HepG2 (cell line): ENCODE data around the gene GUK1. TPM values are rescaled to one million over a fixed set of nuclear protein-coding genes. Genes with fewer than 3 reads are reported as not detected.

Experiments used
- ATAC-seq: fragments of 200-7000 bp; cut with Tn5 transposase; 3 replicates; pipeline ENCODE4 v1.9.1; 2020; ENCODE audit warnings: mild to moderate bottlenecking, moderate library complexity
- BruUV-seq: library from RNA; stranded (reverse); fragments of 400-500 nt; replicated peaks from 2 replicates; lab custom pipeline; 2021; lab: Mats Ljungman, UMichigan
- CTCF ChIA-PET: fragments of 300-600 bp; formaldehyde crosslinking; extraction: SDS; loops from one replicate; lab custom pipeline; 2021; ENCODE audit warnings: low total read pairs, inconsistent platforms, low intra/inter-chr PET ratio; lab: Yijun Ruan, JAX
- POLR2A ChIA-PET: fragments of 350-600 bp; sonication (Branson Sonifier 250); formaldehyde crosslinking; loops from one replicate; lab custom pipeline; 2020; ENCODE audit warnings: antibody characterized with exemption, inconsistent platforms; lab: Yijun Ruan, JAX
- DNase-seq: peaks from one replicate; pipeline ENCODE4 v3.0.0-alpha.2; 2015; ENCODE audit warnings: low spot score
- FAIRE-seq: peaks from 3 replicates; lab custom pipeline; 2011; peaks lifted over from hg19 to GRCh38; lab: Jason Lieb, UNC
- H2AFZ ChIP-seq: one replicate; pipeline ENCODE4 v1.6.1; 2011; ENCODE audit warnings: low read length, inconsistent platforms
- H3K27ac ChIP-seq: fragments of 300-600 bp; 3 replicates; pipeline ENCODE4 v1.8.0; 2011; ENCODE audit warnings: mixed run types, mild to moderate bottlenecking, mixed read lengths, low read length, inconsistent platforms; ENCODE audit not compliant: insufficient read depth; ENCODE audit errors: extremely low read length
- H3K27me3 ChIP-seq, 2 experiments: fragments of 200-600 bp in 1 of 2; 2 replicates in 1 of 2; 3 replicates in 1 of 2; pipeline versions ENCODE4 v1.6.0 to v1.8.0; 2011; ENCODE audit warnings: low read length in 2 of 2, mild to moderate bottlenecking in 2 of 2, moderate library complexity in 2 of 2, inconsistent platforms in 1 of 2; ENCODE audit not compliant: insufficient read depth in 2 of 2, control insufficient read depth in 1 of 2
- H3K36me3 ChIP-seq, 2 experiments: fragments of 200-600 bp in 1 of 2; replicated peaks in 1 of 2; 2 replicates in 1 of 2; 3 replicates in 1 of 2; pipeline versions ENCODE4 v1.5.1 to v1.8.0; 2011; ENCODE audit warnings: low read length in 2 of 2, inconsistent platforms in 1 of 2; ENCODE audit not compliant: insufficient read depth in 2 of 2, control insufficient read depth in 1 of 2
- H3K4me1 ChIP-seq: 2 replicates; pipeline ENCODE4 v1.5.1; 2012; ENCODE audit warnings: low read length, inconsistent platforms; ENCODE audit not compliant: insufficient read depth
- H3K4me2 ChIP-seq: 2 replicates; pipeline ENCODE4 v1.6.0; 2011; ENCODE audit warnings: low read depth, low read length, inconsistent platforms
- H3K4me3 ChIP-seq, 3 experiments: fragments of 200-600 bp in 1 of 3; sonication (generic), shearing (Covaris generic) in 1 of 3; replicated peaks in 1 of 3; 2 replicates each; pipeline ENCODE4 v1.5.1; 2011 to 2016; ENCODE audit warnings: low read length in 3 of 3, inconsistent platforms in 2 of 3, low read depth in 2 of 3, mild to moderate bottlenecking in 2 of 3, control low read depth in 1 of 3, mixed read lengths in 1 of 3; ENCODE audit not compliant: insufficient read depth in 1 of 3
- H3K79me2 ChIP-seq: one replicate; pipeline ENCODE4 v1.6.1; 2011; ENCODE audit warnings: low read length, inconsistent platforms; ENCODE audit not compliant: insufficient read depth
- H3K9ac ChIP-seq: 2 replicates; pipeline ENCODE4 v1.6.0; 2011; ENCODE audit warnings: mild to moderate bottlenecking, low read depth, low read length, inconsistent platforms; ENCODE audit not compliant: insufficient read depth
- H3K9me3 ChIP-seq: 2 replicates; pipeline ENCODE4 v1.5.1; 2012; ENCODE audit warnings: mild to moderate bottlenecking, low read length
- H4K20me1 ChIP-seq: 2 replicates; pipeline ENCODE4 v1.6.0; 2011; ENCODE audit warnings: inconsistent platforms, mild to moderate bottlenecking, low read length, moderate library complexity; ENCODE audit not compliant: insufficient read depth
- CREM ChIP-seq, 2 experiments: sonication (generic) in 1 of 2; formaldehyde crosslinking in 1 of 2; IDR thresholded peaks; 2 replicates each; pipeline versions ENCODE4 v1.4.0 to v1.6.1; 2016 to 2020; ENCODE audit warnings: antibody characterized with exemption in 1 of 2, mild to moderate bottlenecking in 1 of 2, missing genetic modification reagents in 1 of 2
- FOXA1 ChIP-seq, 2 experiments: fragments of 450-650 bp in 1 of 2; sonication (generic) in 1 of 2; formaldehyde crosslinking in 1 of 2; IDR thresholded peaks; 2 replicates each; pipeline versions ENCODE4 v1.4.0 to v1.6.1; 2016 to 2020; ENCODE audit warnings: missing genetic modification reagents in 1 of 2
- FOXJ3 ChIP-seq: sonication (generic); formaldehyde crosslinking; IDR thresholded peaks from 2 replicates; pipeline ENCODE4 v1.4.0; 2020; ENCODE audit warnings: missing genetic modification reagents, mild to moderate bottlenecking, borderline replicate concordance
- HMGXB4 ChIP-seq, 2 experiments: sonication (generic) in 1 of 2; formaldehyde crosslinking in 1 of 2; IDR thresholded peaks; 2 replicates each; pipeline versions ENCODE4 v1.4.0 to v1.6.1; 2018 to 2020; ENCODE audit warnings: missing genetic modification reagents in 2 of 2, borderline replicate concordance in 1 of 2, low read depth in 1 of 2, mild to moderate bottlenecking in 1 of 2, missing biosample characterization in 1 of 2
- HNF4A ChIP-seq: sonication (generic); formaldehyde crosslinking; IDR thresholded peaks from 2 replicates; pipeline ENCODE4 v1.4.0; 2020; ENCODE audit warnings: missing genetic modification reagents
- ISL2 ChIP-seq: sonication (generic); formaldehyde crosslinking; IDR thresholded peaks from 2 replicates; pipeline ENCODE4 v1.5.0; 2020; ENCODE audit warnings: missing genetic modification reagents
- MYPOP ChIP-seq: sonication (generic); formaldehyde crosslinking; IDR thresholded peaks from 2 replicates; pipeline ENCODE4 v1.8.1; 2023; ENCODE audit warnings: mild to moderate bottlenecking, moderate library complexity, missing genetic modification reagents
- PAXIP1 ChIP-seq: sonication (generic); formaldehyde crosslinking; conservative IDR thresholded peaks from 2 replicates; pipeline ENCODE4 v1.4.0; 2020; ENCODE audit warnings: mild to moderate bottlenecking, missing genetic modification reagents, moderate library complexity
- POLR2A ChIP-seq, 2 experiments: IDR thresholded peaks; 2 replicates each; pipeline ENCODE4 v1.6.1; 2011; ENCODE audit warnings: low read depth in 2 of 2, low read length in 2 of 2, mild to moderate bottlenecking in 1 of 2, moderate library complexity in 1 of 2; ENCODE audit not compliant: insufficient read depth in 1 of 2
- SAP130 ChIP-seq: IDR thresholded peaks from 2 replicates; pipeline ENCODE4 v1.6.1; 2016; ENCODE audit warnings: low read depth
- SOX5 ChIP-seq: IDR thresholded peaks from 2 replicates; pipeline ENCODE4 v1.6.1; 2016; ENCODE audit warnings: borderline replicate concordance
- TFE3 ChIP-seq: IDR thresholded peaks from 2 replicates; pipeline ENCODE4 v1.6.1; 2016
- ZBTB8A ChIP-seq: sonication (generic); formaldehyde crosslinking; IDR thresholded peaks from 2 replicates; pipeline ENCODE4 v1.4.0; 2020; ENCODE audit warnings: mild to moderate bottlenecking, low read depth, missing genetic modification reagents, borderline replicate concordance
- WGBS: methylation state at CpG from one replicate; pipeline ENCODE4 v1.1.6; 2017; ENCODE audit warnings: low lambda C conversion rate; 5-methylcytosine and 5-hydroxymethylcytosine counted together
- in situ Hi-C: cut with HindIII; loops from 2 replicates; pipeline ENCODE4 v1.10.0; 2017; ENCODE audit warnings: low pct_unique_long_range_greater_than_20kb; ENCODE audit not compliant: extremely low pct_ligation_motif_present
- intact Hi-C: fragments of 100-400 bp; cut with micrococcal nuclease; formaldehyde crosslinking; loops from one replicate; pipeline ENCODE4 v1.10.0; 2022; ENCODE audit not compliant: unreplicated experiment
- polyA plus RNA-seq, 8 experiments: library from polyadenylated mRNA; depleted of rRNA in 3 of 8; stranded (reverse) in 7 of 8; unstranded in 1 of 8; fragments of >200 nt; fragmentation: Illumina TruSeq in 4 of 8; extraction: Trizol in 4 of 8; gene quantifications; 2 replicates each; pipeline versions ENCODE4 v1.2.1 to v1.2.3, GENCODE V29; 2011 to 2016; ENCODE audit warnings: low read depth in 4 of 8, missing spikeins in 1 of 8, mixed read lengths in 1 of 8; ENCODE audit not compliant: insufficient read depth in 1 of 8
- total RNA-seq, 5 experiments: library from RNA; depleted of rRNA; stranded (reverse); fragments of >200 nt; fragmentation: Illumina TruSeq; extraction: Trizol; gene quantifications; 2 replicates each; pipeline ENCODE4 v1.2.3, GENCODE V29; 2016; ENCODE audit warnings: low read depth in 1 of 5

The GUK1 gene
- total and polyA plus RNA-seq, 2 of the 13 experiments (the other 11 are each of a cell fraction or from before 2014, with no cell fraction given): 116 to 154 TPM

- TF ChIP-seq FOXA1 (IDR thresholded peaks at IDR 0.05): no peak
- peak; percentile 79 for TF ChIP-seq FOXA1 (CRISPR knock-in tag; IDR thresholded peaks at IDR 0.05)
- peak; percentile 78 for TF ChIP-seq HNF4A (CRISPR knock-in tag)
- peak; percentile 90 for TF ChIP-seq SAP130 (CRISPR knock-in tag)
- peak; percentile 59 for TF ChIP-seq SOX5 (CRISPR knock-in tag)
- peak; percentile 16; the same call in 1 of the 2 replicates for TF ChIP-seq TFE3
Observed at GRCh38 chr1:228109962-228110488, 30.1 kb upstream of the GUK1 start (continued).

GRCh38 chr1:228110556-228110955 is 29.5 kb upstream of the GUK1 start:
- BruUV-seq: TSS peak; percentile 75
- 0 out of 2 replicates have a peak, but pooled peaks have one; percentile 12 for TF ChIP-seq CREM (IDR thresholded peaks at IDR 0.05)
- no peak for TF ChIP-seq CREM (CRISPR knock-in tag; IDR thresholded peaks at IDR 0.05)
- 0 out of 2 replicates have a peak, but pooled peaks have one; percentile 11 for TF ChIP-seq FOXJ3 (CRISPR knock-in tag)
- TF ChIP-seq PAXIP1 (CRISPR knock-in tag): 0 out of 2 replicates have a peak, but pooled peaks have one; percentile 8
- TF ChIP-seq ZBTB8A: no peak
- 0 out of 4 replicates have a peak, but pooled peaks of 1 of the 2 experiments have one; percentile 16 for TF ChIP-seq HMGXB4 (CRISPR knock-in tag; IDR thresholded peaks at IDR 0.05; ENCODE audit: borderline replicate concordance in 1 of 2, low read depth in 1 of 2)
- no peak for TF ChIP-seq ISL2
- TF ChIP-seq POLR2A (IDR thresholded peaks at IDR 0.05; ENCODE audit: insufficient read depth in 1 of 2, low read depth in 2 of 2, low read length in 2 of 2): 0 out of 4 replicates have a peak, but pooled peaks of 1 of the 2 experiments have one; percentile 21
- TF ChIP-seq MYPOP (CRISPR knock-in tag): peak; percentile 23; the same call in 1 of the 2 replicates

More at GRCh38 chr1:228110556-228110955, 29.5 kb upstream of the GUK1 start:
- Histone ChIP-seq H3K27me3 (no peaks in the 10 kb centered on the region; a peak in 1 of 5 replicates), H4K20me1 (no peaks in the 10 kb centered on the region), H3K9me3 (no peaks in the 10 kb centered on the region), H2AFZ (no peak overlapping the region), H3K9ac (peak overlapping the region; percentile 97), H3K27ac (peak overlapping the region; percentile 90), H3K4me3 (peak overlapping the region; percentile 90 to 99 (median 97); a peak in 5 of 6 replicates), H3K4me1 (peaks cover 44% of the 10 kb centered on the region), H3K79me2 (peaks cover 18% of the 10 kb centered on the region), H3K4me2 (peak overlapping the region; percentile 73), H3K36me3 (peaks cover 2 to 7% of the 10 kb centered on the region in 2 experiments; a peak in 2 of 5 replicates)
- DNase-seq (no peak), ATAC-seq (peak; percentile 2; the same call in 1 of the 3 replicates), FAIRE-seq (no peak)
- ChIA-PET POLR2A (interaction anchor here (0.6 to 2.1 kb wide), 10 partner anchors 11 to 111 kb away, joined by 4 to 38 read pairs (median 6); partner anchors contain the start of genes ARF1 and IBA57), CTCF (no interaction called here)
- in situ Hi-C loops (no loop called here), intact Hi-C loops (loop anchor here (2.0 kb wide), 1 partner anchor 30 kb away; the partner anchor contains the start of gene GUK1)
- 11% methylated on average over 6 of the region's 7 CpGs for WGBS
